Measurements from ENCODE around the gene OSER1.

OSER1 gene

GRCh38 chr20:44228465-44229258 lies 18.1 kb upstream of the OSER1 start:
- no peak for DNase-seq

- no peak for DNase-seq
Observed at GRCh38 chr20:44224637-44225036, 14.1 kb upstream of the OSER1 start.

- DNase-seq: no peak
Observed at GRCh38 chr20:44223721-44224120, 13.2 kb upstream of the OSER1 start.

GRCh38 chr20:44222633-44223368 lies 12.2 kb upstream of the OSER1 start:
- DNase-seq: no peak

- DNase-seq: no peak
Observed at GRCh38 chr20:44222027-44222426, 11.5 kb upstream of the OSER1 start.

GRCh38 chr20:44221368-44221954 lies 10.9 kb upstream of the OSER1 start:
- no peak for DNase-seq

- no peak for DNase-seq
Observed at GRCh38 chr20:44219791-44220190, 9.2 kb upstream of the OSER1 start.

- DNase-seq: no peak
Observed at GRCh38 chr20:44219170-44219730, 8.7 kb upstream of the OSER1 start.

- DNase-seq: no peak
Observed at GRCh38 chr20:44218446-44218845, 7.9 kb upstream of the OSER1 start.

GRCh38 chr20:44217342-44218092 lies 6.9 kb upstream of the OSER1 start:
- DNase-seq: peak in 43 of 56 donors; percentile 1 to 78 (median 27)

GRCh38 chr20:44215125-44215524 lies 4.6 kb upstream of the OSER1 start:
- DNase-seq: peak in 46 of 56 donors; percentile 1 to 72 (median 30)

- no peak for DNase-seq
Observed at GRCh38 chr20:44212792-44213191, 2.2 kb upstream of the OSER1 start.

- peak in 23 of 56 donors; percentile 5 to 59 (median 19) for DNase-seq
Observed at GRCh38 chr20:44211177-44212039, 837 bp upstream of the OSER1 start.

GRCh38 chr20:44209686-44210405 lies 725 bp downstream of the OSER1 start:
- peak in 8 of 56 donors; percentile 22 to 53 (median 39) for DNase-seq

GRCh38 chr20:44208770-44209169 lies 1.8 kb downstream of the OSER1 start:
- no peak for DNase-seq

- DNase-seq: no peak
Observed at GRCh38 chr20:44208165-44208564, 2.4 kb downstream of the OSER1 start.

- DNase-seq: no peak
Observed at GRCh38 chr20:44207126-44207723, 3.3 kb downstream of the OSER1 start.

- no peak for DNase-seq
Observed at GRCh38 chr20:44206132-44206531, 4.4 kb downstream of the OSER1 start.

GRCh38 chr20:44204832-44205215 lies 5.7 kb downstream of the OSER1 start:
- no peak for DNase-seq
